Retinal pigment epithelial cell (primary cell): ENCODE data around the gene PRAMEF1.

Experiments
- DNase-seq: peaks from one replicate; pipeline ENCODE4 v3.0.0-alpha.2; 2010; ENCODE audit warnings: low read depth
- H3K4me3 ChIP-seq: 2 replicates; pipeline ENCODE4 v1.5.1; 2011; ENCODE audit warnings: mild to moderate bottlenecking, low read length, control low read depth, moderate library complexity
- TF ChIP-seq, protein P1 (sequence below): conservative IDR thresholded peaks from 2 replicates; pipeline ENCODE4 v1.5.1; 2011; ENCODE audit warnings: low read depth, low read length, control low read depth, inconsistent platforms

PRAMEF1 gene

DNA sequence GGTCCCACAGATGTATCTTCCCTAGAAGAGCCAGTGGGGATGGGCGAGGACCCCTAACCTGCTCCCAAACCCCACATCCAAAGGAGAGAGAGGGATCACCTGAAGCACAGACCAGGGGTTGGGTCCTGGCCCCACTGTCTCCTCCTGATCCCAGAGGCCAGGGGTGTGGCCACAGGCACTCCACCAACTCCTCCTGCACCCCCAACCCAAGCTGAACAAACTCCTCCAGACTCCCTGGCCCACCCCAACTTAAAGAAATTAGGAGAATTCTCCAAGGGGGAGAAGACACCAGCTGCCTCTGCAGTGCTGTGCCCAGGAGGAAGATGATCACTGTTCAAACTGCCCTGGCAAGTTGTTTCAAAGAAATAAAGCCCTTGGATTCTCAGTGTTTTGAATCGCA lies 22.2 kb upstream of the PRAMEF1 start:
- TF ChIP-seq, protein P1, sequence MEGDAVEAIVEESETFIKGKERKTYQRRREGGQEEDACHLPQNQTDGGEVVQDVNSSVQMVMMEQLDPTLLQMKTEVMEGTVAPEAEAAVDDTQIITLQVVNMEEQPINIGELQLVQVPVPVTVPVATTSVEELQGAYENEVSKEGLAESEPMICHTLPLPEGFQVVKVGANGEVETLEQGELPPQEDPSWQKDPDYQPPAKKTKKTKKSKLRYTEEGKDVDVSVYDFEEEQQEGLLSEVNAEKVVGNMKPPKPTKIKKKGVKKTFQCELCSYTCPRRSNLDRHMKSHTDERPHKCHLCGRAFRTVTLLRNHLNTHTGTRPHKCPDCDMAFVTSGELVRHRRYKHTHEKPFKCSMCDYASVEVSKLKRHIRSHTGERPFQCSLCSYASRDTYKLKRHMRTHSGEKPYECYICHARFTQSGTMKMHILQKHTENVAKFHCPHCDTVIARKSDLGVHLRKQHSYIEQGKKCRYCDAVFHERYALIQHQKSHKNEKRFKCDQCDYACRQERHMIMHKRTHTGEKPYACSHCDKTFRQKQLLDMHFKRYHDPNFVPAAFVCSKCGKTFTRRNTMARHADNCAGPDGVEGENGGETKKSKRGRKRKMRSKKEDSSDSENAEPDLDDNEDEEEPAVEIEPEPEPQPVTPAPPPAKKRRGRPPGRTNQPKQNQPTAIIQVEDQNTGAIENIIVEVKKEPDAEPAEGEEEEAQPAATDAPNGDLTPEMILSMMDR = no peak
- DNase-seq = no peak
- no peak overlapping the region for H3K4me3 ChIP-seq

DNA sequence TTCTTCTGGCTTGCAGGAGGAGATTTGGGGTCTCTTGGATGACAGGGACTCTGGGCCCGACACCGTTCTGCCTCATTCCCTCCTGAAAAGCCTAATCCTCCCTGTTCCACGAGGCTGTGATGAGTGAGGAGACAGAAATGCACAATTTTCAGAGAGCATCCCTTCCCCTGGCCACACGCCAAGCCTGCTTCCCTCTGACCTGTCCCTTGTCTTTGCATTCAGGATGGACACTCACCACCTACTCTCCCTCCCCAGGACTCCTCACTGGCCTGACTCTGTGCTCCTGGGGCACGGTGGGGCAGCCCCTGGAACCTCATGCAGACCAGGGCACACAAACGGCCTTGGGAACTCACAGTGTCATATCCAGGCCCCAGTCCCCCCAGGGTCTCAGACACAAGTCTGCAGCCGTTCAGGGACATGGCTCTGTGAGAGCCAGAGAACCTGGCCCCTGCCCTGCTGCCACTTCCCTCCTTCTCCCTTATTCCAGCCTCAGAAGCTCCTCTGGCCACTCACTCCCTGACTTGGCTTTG lies 21.2 kb upstream of the PRAMEF1 start:
- no peak for DNase-seq
- TF ChIP-seq, protein P1 = no peak
- H3K4me3 ChIP-seq = no peak overlapping the region

DNA sequence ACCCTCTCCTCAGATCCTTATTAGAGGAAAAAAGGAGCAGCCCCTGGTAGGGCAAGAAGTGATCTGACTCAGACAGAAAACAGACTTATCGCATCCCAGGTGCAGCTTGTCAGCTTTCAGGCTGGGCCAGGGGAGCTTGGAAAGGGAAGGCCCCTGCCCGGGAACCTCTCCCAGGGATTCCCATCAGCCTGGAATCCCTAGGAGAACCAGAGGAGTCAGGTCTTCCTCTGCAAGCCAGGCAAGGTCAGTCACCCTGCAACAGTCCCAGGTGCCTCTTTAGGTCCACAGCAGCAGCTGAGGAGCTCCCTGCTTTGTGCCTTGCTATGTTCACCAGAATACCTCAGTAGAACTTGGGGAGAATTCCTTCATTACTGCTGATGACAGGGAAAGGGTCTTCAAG lies 20.6 kb upstream of the PRAMEF1 start:
- no peak for DNase-seq
- TF ChIP-seq, protein P1 = no peak

DNA sequence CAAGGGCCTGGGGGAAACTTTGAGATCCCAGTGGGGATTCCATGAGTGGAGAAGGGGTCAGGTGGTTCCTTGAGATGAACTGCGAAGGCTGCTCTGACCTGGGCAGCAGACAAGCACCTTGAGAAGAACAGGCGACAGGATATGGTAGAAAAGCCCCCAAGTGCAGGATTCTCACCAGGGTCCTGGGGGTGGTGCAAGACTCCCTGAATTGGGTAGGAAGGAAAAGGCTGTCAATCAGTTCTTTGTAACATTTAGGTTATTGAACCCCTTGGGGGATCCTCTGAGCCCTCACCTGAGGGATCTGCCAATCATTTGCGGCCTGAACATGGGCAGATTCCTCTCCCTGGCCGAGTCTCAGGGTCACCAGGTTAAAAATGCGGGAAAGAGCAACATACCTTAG lies 20.0 kb upstream of the PRAMEF1 start:
- H3K4me3 ChIP-seq = no peak overlapping the region
- TF ChIP-seq, protein P1 = no peak
- DNase-seq = no peak

More for the DNA sequence above, 20.6 kb upstream of the PRAMEF1 start:
- no peak overlapping the region for H3K4me3 ChIP-seq

DNA sequence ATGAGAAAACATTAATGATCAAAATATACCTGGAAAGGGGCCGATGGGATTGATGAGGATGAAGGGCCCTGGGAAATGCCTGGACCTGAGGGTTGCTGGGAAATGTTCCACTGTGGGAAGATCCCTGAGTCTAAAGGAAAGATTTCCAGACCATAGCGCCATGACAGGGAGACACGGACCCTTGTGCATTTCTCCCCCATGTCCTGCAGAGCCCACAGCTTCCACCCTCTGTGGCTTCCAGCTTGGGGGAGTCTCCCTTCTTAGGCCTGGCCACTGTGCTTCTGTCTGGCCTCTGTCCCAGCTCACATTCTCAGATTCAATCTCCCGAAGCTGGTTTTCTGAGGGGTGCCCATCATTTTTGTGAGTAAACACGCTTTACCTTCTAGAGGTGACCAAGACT lies 18.7 kb upstream of the PRAMEF1 start:
- H3K4me3 ChIP-seq = no peak overlapping the region
- TF ChIP-seq, protein P1 = no peak
- no peak for DNase-seq

DNA sequence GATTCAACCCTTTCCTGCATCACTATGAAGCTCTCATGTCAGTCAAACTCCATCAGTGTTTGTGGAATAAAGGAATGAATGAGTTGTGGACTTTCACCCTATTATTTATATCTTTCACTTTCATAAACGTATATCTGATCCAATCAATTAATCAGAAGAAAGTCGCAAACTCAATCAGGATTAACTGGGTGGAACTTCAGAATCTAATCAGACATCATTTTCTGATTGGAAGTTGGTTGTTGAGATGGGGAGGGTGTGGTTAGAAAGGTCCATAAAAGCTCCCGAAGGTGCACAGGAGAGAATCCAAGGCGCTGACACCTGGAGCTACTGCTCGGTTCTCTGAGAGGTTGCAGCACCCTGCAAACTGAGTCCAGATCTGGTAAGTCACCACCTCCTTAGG lies 17.8 kb upstream of the PRAMEF1 start, which contains the start of gene PRAMEF12:
PRAMEF12 (plus strand) TSS at position 301 of the 400 bp plus-strand sequence. CDS start 1,130 bp downstream, outside the sequence.
- DNase-seq = no peak
- TF ChIP-seq, protein P1 = no peak
- H3K4me3 ChIP-seq = no peak within 1 kb of the TSS

DNA sequence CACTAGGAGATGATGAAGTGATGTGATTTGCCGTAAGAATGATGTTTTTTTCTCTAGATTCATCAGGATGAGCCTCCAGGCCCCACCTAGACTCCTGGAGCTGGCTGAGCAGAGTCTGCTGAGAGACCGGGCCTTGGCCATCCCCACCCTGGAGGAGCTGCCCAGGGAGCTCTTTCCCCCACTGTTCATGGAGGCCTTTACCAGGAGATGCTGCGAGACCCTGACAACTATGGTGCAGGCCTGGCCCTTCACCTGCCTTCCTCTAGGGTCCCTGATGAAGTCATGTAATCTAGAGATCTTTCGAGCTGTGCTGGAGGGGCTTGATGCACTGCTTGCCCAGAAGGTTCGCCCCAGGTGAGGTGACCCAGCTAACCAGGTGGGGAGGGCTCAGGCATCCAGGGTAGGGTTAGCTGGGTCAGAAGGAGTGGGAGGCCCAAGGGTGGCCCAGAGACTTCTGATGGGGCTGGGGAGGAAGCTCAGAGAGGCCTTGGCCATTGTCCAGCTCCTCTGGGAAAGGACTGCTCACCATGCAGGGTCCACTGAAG lies 16.3 kb upstream of the PRAMEF1 start:
- DNase-seq = no peak
- TF ChIP-seq, protein P1 = no peak
- no peak overlapping the region for H3K4me3 ChIP-seq
